Progenitor cell of endocrine pancreas (in vitro differentiated cells): ENCODE results near the gene CARS1. TPM values are rescaled to one million over a fixed set of nuclear protein-coding genes. Genes with fewer than 3 reads are reported as not detected.

ENCODE experiments used
- DNase-seq: peaks from one replicate; pipeline ENCODE4 v3.0.0; 2021; ENCODE audit warnings: low spot score; ENCODE audit not compliant: unreplicated experiment
- H3K27ac Mint-ChIP-seq: 2 replicates; pipeline ENCODE4 v1.8.0; 2021; ENCODE audit warnings: mild to moderate bottlenecking, moderate library complexity, mixed read lengths
- H3K27me3 Mint-ChIP-seq: 2 replicates; pipeline ENCODE4 v1.8.0; 2021; ENCODE audit warnings: mixed read lengths
- H3K36me3 Mint-ChIP-seq: 2 replicates; pipeline ENCODE4 v1.8.0; 2022; ENCODE audit warnings: mixed read lengths; ENCODE audit not compliant: insufficient read depth
- H3K4me1 Mint-ChIP-seq: 2 replicates; pipeline ENCODE4 v1.8.0; 2021; ENCODE audit warnings: low read depth, mixed read lengths
- H3K4me3 Mint-ChIP-seq: 2 replicates; pipeline ENCODE4 v1.8.0; 2021; ENCODE audit warnings: low read depth, mild to moderate bottlenecking, moderate library complexity, mixed read lengths
- H3K9me3 Mint-ChIP-seq: 2 replicates; pipeline ENCODE4 v1.8.0; 2021; ENCODE audit warnings: low read depth, mixed read lengths
- CTCF ChIP-seq: fragments of 200-600 bp; sonication (generic); IDR thresholded peaks from one replicate; pipeline ENCODE4 v1.5.0; 2021; ENCODE audit warnings: antibody characterized with exemption, mild to moderate bottlenecking; ENCODE audit not compliant: unreplicated experiment
- total RNA-seq: library from RNA; stranded (reverse); gene quantifications from 2 replicates; pipeline ENCODE4 v1.2.1, GENCODE V29; 2021

Gene CARS1
- total RNA-seq, 1 donor from 2014 or later = 56.4 TPM

GRCh38 chr11:2998073-2998850 lies 59.0 kb downstream of the CARS1 start:
- Mint-ChIP-seq H3K4me3 (no peak overlapping the region), H3K9me3 (no peaks in the 10 kb centered on the region), H3K27ac (no peak overlapping the region), H3K4me1 (no peaks in the 10 kb centered on the region), H3K36me3 (peaks cover 18% of the 10 kb centered on the region), H3K27me3 (no peaks in the 10 kb centered on the region)
- no peak for TF ChIP-seq CTCF
- no peak for DNase-seq

GRCh38 chr11:2997406-2997805 lies 59.8 kb downstream of the CARS1 start:
- H3K27me3 Mint-ChIP-seq = no peaks in the 10 kb centered on the region
- H3K4me1 Mint-ChIP-seq = no peaks in the 10 kb centered on the region
- DNase-seq = no peak
- no peak overlapping the region for H3K4me3 Mint-ChIP-seq
- no peak overlapping the region for H3K27ac Mint-ChIP-seq
- TF ChIP-seq CTCF = no peak
- H3K9me3 Mint-ChIP-seq = no peaks in the 10 kb centered on the region
- peaks cover 12% of the 10 kb centered on the region for H3K36me3 Mint-ChIP-seq

GRCh38 chr11:2996976-2997375 lies 60.2 kb downstream of the CARS1 start:
- no peak for DNase-seq
- H3K9me3 Mint-ChIP-seq = no peaks in the 10 kb centered on the region
- no peaks in the 10 kb centered on the region for H3K27me3 Mint-ChIP-seq
- H3K4me3 Mint-ChIP-seq = no peak overlapping the region
- H3K36me3 Mint-ChIP-seq = peaks cover 12% of the 10 kb centered on the region
- no peak overlapping the region for H3K27ac Mint-ChIP-seq
- TF ChIP-seq CTCF = no peak
- no peaks in the 10 kb centered on the region for H3K4me1 Mint-ChIP-seq

- no peak for DNase-seq
- Mint-ChIP-seq H3K36me3 (peaks cover 8% of the 10 kb centered on the region), H3K4me1 (peaks cover under 1% of the 10 kb centered on the region), H3K9me3 (no peaks in the 10 kb centered on the region), H3K27me3 (no peaks in the 10 kb centered on the region), H3K4me3 (no peak overlapping the region), H3K27ac (no peak overlapping the region)
- no peak for TF ChIP-seq CTCF
Measured at GRCh38 chr11:2995893-2996554, 61.2 kb downstream of the CARS1 start.

GRCh38 chr11:2995031-2995561 lies 62.1 kb downstream of the CARS1 start:
- Mint-ChIP-seq H3K4me3 (no peak overlapping the region), H3K27me3 (no peaks in the 10 kb centered on the region), H3K9me3 (no peaks in the 10 kb centered on the region), H3K4me1 (peaks cover 5% of the 10 kb centered on the region), H3K36me3 (peaks cover 3% of the 10 kb centered on the region), H3K27ac (no peak overlapping the region)
- no peak for TF ChIP-seq CTCF
- DNase-seq = no peak
